NCI-H1092 (cell line): ENCODE measurements around the gene TCAF1.

Experiments
- DNase-seq: peaks from one replicate; lab custom pipeline; 2025; lab: John Stamatoyannopoulos, UW

Gene TCAF1, protein sequence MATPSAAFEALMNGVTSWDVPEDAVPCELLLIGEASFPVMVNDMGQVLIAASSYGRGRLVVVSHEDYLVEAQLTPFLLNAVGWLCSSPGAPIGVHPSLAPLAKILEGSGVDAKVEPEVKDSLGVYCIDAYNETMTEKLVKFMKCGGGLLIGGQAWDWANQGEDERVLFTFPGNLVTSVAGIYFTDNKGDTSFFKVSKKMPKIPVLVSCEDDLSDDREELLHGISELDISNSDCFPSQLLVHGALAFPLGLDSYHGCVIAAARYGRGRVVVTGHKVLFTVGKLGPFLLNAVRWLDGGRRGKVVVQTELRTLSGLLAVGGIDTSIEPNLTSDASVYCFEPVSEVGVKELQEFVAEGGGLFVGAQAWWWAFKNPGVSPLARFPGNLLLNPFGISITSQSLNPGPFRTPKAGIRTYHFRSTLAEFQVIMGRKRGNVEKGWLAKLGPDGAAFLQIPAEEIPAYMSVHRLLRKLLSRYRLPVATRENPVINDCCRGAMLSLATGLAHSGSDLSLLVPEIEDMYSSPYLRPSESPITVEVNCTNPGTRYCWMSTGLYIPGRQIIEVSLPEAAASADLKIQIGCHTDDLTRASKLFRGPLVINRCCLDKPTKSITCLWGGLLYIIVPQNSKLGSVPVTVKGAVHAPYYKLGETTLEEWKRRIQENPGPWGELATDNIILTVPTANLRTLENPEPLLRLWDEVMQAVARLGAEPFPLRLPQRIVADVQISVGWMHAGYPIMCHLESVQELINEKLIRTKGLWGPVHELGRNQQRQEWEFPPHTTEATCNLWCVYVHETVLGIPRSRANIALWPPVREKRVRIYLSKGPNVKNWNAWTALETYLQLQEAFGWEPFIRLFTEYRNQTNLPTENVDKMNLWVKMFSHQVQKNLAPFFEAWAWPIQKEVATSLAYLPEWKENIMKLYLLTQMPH

DNA sequence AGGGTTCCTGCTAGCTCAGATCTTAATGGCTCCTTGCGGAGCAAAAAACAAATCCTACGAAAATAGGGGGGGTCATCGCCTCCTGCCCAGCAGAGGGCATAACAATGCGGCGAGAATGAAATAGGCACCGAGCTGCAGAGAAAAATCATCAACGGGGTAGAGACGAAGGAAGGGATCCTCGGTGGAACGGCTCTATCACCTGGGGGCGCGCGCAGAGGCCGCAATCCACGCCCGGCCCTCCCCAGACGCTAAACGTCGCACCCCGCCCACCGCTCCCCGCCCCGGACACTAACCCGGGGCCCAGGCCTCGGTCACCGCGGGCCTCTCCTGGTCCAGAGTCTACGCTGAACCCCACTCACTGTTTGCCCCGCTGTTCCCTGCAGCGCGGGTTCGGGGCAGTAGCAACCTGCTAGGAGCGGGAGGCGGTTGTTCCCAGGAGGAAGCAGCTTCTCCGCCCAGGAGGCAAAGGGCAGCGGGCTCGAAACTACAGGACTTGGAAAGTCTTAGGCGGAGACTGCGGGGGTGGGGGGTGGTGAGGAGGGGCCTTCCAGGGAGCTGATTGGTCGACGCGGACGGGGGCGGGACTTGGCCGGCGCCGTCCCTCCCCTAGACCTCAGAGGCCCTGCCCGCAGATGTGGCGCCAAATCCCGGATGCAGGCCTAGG is at the start of gene TCAF1:
TSS of gene TCAF1 (minus strand) at position 509 of the 664 bp plus-strand sequence. CDS start 25,568 bp downstream, outside the sequence.
- DNase-seq: peak; percentile 98

DNA sequence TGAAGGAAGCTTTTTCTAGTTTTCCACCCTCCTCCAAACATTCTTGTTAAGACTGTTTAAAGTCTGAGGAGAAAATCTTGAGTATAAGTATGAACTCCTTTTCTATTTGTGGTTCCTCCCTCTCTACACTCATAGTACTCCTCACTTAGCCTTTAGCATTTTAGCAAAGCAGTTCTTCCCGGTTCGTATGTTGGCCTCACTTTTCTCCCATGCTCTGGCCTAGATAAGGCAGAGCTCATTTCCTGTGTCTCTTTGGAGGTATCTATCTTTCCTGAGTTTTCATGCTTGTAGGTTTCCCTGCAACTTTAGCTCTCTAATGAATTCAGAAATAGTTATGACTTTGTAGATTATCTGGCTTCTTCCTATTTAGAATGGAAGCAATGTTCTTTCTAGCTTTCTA is 46.8 kb upstream of the TCAF1 start:
- no peak for DNase-seq

DNA sequence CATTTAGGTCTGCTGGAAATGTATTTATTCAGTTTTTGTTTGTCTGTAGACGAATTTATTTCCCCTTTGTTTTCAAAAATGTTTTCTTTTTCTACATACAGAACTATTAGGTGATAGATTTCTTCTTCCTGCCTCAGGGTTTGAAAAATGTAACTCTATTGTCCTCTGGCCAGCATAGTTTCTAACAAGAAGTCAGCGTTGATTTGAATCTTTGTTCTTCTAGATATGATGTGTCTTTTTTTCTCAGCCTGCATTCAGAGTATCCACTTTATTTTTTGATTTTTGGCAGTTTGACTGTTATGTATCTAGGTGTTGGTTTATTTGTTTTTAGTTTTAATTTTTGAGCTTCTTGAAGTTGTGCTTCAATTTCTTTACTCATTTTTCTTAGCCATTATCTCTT is 45.1 kb upstream of the TCAF1 start:
- no peak for DNase-seq

DNA sequence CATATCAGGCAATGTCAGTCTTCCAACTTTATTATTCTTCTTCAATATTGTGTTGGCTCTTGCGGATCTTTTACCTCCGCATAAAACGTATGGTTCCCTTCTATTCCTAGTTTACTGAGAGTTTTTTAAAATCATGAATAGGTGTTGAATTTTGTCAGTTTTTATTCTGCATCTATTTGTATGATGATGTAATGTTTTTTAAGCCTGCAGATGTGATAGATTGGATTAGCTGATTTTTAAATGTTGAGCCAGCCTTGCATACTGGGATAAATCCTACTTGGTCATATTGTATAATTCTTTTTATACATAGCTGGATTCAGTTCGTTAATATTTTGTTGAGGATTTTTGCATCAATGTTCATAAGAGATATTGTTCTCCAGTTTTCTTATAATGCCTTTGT is 43.4 kb upstream of the TCAF1 start:
- DNase-seq: no peak

DNA sequence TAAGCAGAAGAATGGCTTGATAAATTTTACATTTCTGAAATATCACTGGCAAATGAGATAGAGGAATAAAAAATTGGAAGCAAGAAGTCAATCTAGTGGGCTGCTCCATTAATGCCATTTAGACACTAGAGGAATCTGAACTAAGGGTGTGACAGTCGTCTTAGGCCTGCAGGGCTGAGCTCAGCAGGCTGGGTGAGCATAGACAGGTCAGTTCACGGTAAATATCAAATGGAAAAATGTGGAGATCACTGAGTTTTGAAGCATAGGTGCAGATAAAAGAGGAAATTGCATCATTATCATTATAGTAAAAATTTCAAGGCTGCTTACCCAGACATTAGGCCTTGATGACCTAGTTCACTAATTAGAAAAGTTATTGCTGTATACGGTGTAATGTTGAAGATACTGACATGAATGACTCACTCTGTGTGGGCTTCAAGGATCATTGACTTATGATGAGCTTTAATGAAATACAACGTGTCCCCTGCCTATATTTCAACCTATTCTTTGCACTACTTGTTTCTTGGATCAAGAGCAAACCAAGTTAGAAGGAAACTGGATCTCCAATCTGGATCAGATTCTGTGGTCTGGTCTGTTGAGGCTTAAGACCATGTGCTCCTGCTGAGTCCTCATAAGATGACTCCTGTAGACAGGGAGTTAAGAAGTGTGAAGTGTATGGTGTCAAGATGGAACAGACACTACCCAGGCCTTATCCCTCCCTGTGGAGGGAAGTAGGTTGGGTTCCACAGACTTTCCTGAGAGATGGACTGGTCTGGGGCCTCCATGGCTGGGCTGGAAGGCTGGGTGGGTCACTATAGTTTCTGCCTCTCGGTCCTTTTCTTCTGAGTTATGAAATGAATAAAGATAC is 36.6 kb upstream of the TCAF1 start:
- DNase-seq: no peak

DNA sequence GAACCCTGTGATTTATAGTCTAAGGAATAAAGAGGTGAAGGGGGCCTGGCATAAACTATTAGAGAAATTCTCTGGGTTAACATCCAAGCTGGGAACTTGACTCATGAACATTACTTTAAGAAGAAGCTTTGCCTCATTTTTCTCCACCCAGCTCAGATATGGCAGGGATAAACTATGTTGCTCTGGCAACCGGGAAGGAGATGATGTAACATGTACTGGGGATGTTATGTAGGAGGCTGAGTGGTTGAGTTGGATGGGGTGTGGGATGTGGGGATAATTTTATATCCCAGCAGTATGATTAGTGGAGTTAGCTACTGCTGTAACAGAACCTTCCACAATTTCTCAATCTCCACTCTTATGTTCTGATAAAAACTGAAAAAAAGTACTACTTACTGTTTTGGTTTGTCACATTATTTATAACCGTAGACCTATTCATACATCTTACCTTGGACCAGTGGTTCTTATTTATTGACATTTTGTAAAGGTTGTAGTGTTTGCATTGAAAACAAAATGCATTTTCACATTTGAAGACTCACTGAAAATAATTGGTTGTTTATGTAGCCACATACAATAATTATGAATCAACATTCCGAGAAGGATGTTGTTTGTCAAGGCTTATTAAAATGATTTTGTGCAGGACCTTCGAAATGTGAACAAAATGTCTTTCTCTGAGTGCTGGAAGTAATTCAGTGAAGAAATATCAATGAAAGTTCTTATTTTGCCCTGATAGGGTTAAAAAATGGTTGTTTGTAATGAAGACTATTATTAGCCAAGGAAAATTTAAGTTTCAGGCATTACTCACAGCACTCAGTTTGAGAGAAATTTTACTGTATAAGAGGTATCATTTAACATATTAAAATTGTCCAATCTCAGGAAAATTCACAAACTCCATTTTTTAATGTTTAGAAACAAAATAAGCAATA is 34.4 kb upstream of the TCAF1 start:
- no peak for DNase-seq

DNA sequence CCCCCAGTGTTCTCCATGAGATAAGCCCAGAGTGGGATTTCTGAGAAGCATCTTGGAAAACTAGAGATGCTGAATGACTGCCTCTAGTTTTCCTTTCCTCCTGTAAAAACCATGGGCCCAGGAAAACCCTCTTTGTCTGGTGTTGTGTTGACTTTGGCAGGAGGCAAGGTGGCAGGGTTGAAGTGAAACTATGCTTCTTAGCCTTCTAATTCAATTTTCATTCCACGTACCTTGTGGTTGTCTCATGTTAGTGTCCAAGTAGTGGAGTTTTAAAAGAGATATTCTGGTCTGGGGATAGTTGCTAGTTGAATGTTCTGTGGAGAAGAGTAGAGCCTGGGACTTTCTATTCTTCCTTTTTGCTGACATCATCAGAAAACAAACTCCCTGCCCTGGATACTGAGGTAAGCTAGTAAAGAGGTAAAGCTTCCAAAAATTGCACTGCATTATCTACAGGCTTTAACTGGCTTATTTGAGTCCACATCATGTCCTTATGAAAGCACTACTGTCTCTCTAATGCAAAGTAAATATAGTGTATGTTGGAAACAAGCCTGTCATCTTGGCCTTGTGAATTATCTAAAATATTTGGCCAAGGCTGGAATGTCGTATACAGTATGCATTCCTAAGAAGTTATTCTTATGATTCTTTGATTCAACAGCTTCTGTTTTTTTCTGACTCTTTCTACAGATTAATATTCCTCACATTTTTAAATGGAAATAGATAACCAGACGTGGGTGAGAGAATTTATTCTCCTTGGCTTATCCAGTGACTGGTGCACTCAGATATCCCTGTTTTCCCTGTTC is 32.8 kb upstream of the TCAF1 start, which contains the start of gene OR2F2:
TSS of gene OR2F2 (plus strand) at position 708 of the 800 bp plus-strand sequence. CDS start at position 708, 0 bp downstream.
- no peak for DNase-seq

DNA sequence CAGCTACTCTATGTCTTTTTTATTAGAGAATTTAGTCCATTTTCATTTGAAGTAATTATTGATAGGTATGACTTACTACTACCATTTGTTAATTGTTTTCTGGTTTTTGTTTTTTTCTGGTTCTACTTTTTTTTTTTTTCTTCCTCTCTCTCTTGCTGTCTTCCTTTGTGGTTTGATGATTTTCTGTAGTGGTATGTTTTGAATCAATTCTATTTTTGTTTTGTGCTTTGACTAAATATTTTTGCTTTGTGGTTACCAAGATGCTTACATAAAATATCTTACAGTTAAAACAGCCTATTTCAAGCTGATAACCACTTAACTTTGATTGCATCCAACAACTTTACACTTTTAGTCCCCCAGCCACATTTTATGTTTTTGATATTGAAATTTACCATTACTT is 29.8 kb upstream of the TCAF1 start:
- DNase-seq: no peak

DNA sequence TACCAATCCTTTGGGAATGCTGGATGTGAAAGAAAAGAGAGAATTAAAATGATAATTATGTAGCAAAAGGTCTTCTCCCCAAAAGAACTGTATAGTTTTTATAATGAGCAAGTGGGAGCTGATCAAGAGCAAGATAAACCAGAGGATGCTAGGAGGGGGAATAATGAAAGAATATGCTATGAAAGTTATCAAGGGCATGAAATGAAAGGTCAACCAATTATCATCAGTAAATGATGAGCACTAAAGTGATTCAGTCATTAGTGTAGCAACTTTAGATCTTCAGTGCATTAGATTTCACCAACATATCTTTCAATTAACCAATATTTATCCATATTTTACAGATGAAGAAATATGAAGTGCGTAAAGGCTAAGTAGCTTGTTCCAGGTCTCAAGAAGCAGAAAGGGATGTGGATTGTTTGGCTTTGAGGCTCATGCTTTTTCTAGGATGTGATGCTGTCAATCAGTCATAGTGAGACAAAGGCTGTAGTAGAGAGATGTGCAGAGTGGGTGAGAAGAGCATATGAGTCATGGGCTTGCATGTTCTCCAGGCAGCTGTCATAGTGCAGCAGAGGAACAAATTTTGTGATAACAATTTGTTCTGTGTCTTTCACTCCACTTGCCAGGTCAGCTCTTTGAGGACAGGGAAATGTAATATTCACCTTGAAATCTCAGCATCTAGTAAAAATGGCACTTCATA is 27.4 kb upstream of the TCAF1 start:
- no peak for DNase-seq

DNA sequence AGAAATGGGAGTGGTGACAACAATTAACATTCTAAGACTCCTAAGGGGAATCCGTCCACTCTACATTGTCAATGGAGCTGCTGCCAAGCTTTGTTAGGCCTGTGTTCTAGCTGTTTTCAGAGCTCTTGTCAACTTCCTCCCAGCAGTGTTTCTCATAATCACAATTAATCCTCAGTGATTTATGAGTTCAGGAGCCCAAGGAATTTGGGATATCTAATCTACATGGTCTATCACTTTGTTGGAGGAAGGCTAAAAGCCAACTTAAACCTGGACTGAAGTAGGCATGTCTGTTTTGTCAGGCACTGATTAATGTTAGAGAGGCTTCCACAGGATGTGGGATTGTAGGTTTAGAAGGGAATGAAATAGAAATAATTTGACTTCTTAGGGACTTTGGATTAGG is 22.9 kb upstream of the TCAF1 start:
- no peak for DNase-seq

DNA sequence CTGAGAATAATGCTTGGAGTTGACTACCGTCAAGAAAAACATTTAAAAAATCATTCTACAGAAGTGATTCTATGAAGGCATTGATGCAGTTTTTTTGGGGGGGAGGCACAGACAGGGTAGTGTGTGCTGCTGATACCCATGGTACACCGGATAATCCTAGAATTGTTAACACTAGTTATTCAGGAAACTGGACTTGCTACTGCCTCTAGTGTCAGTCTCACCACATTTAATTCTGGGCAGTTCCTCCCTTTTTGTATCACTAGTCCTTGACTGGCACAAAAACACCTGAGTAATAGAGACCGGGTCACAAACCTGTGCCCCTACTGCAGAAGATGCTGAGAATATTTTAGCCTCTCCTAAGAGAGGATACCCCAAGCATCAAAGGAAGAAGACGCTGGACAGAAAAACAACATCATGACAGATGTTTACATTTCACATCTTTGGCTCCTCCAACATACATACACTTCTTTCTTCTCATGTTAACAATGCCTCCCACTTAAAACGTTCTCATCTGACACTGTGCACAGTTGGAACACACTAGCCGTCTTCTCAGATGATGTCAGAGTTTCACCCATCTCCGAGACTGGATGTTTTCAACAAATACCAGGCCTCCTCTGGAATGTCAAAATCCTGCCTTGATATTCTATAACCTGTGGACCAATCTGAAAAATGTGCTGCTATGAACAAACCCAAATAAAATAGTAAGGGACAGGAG is 13.1 kb upstream of the TCAF1 start:
- no peak for DNase-seq

DNA sequence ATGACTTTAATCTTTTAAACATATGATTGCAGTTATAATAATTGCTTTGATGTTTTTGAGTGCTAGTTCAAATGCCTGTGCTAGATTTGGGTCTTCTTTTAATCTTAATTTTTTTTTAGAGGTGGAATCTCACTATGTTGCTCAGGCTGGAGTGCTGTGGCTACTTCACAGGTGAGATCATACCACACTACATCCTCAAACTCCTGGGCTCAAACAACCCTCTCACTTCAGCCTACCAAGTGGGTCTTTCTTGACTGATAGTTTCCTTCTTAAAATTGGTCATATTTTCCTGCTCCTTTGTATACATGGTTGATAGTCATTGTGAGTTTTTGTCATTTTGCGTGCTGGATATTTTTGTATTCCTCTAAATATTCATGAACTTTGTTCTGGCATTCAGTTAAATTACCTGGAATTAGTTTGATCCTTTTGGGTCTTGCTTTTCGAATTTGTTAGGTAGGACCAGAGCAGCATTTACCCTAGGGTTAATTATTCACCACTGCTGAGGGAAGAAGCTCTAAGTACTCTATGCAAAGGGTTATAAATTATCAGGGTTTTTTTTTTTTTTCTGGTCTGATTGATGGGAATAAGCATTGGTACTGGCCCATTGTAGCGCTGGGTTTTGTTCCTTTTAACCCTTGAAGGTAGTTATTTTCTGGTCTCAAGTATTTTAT is 12.1 kb upstream of the TCAF1 start:
- DNase-seq: no peak

DNA sequence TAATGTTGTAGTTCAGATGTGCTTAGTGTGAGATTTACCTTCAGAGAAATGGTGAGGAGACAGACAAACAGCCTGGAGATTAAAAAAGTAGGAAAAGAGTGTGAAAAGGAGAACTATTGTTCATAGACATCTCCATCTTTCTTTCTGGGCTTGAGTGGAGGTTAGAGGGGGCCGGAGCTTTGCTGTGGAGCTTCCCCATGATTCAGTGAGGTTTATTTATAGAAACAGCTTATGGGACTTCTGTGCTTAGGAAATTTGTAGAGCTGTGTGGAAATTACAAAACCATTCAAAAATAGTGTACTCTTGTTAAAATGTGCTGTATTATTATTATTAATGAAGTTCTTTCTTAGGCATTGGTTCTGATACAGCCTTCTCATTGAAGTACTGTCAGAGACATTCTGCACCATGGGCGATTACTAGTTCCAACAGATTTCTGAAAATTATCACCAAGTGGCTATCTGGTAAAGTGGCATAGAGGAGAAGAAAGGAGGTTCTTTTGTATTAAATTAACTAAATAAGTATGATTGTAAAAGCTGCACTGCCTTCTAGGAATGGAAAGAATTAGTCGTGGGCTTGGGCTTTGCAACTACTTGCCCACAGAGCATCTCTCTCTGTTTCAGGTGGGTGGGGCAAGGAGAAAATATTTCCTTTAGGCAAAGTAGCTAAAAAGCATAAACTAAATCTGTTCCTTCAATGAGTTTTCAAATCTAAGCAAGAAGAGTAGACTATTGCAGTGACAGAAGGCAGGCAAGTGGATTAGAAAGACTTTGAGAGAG is 8.7 kb upstream of the TCAF1 start:
- no peak for DNase-seq

DNA sequence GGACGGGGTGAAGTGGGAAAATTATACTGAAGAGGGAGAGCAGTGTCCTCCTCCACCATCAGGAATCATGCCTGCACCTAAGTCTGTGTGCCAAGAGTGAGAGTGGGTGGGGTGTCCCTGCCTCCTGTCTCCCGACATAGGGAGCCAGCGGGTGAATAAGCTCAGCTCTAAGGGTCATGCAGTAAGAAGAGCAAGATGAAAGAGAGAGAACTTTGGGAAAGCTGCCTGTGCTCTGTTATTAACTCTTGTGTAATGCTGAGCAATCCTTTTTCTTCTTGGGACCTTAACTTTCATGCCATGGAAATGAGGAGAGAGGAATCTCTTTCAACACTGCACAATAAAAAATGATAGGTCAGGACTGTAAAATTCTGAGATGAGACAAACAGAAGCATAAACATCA is 7.9 kb upstream of the TCAF1 start:
- no peak for DNase-seq

DNA sequence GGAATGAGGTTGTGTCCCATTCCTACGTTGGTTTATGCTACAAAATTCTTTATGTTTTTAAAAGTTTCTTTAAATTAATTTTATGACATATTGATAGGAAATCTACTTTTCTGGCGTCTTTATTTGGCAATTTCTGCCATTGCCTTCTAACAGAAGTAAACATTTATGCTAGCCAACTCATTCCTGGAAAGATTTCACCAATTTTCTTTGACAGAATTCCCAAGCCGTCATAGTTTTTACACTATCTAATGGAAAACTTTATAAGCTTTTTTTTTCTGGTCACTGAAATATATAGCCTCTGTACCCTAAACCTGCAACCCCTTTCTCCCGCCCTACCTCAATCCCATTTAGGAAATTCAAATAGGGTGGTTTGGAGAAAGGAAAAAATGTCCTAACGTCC is 6.1 kb upstream of the TCAF1 start:
- no peak for DNase-seq

DNA sequence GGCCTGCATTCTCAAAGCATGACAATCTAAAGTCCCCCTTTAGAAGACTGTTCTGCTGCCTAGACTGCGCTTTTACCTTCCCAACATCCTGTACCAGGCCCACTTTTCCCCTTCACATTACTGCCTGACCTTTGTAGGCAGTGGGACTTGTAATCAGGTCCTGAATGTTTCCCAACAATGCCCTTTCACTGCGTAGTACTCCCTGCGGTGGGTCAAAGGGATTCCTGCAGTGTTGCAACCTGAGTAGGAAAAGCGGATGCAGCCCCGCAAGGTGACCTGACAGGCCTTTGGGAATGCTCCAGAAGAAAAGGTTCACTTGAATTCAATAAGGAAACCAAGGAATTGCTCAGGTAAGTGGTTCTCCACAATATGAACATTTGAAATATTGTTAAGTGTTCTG is 4.9 kb upstream of the TCAF1 start:
- DNase-seq: no peak

DNA sequence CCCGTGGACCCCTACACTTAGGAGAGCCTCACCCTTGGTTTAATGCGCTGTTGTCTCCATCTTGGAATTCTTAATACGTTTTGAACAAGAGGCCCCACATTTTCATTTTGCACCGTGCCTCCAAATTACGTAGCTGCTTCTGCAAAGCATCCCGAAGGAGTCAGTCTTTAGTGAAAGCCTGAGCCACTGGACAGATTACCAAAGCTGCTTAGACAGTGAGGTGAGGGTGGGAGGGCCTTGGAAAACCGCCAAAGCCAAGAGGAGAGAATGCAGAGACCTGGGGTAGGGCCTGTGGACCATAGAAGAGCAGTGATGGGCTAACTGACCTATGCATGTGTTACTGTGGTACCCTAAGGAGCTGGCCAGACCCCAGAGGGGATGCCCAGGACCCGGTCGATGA is 4.2 kb upstream of the TCAF1 start:
- no peak for DNase-seq
